ENCODE data around the gene LRFN2.

LRFN2 gene

GRCh38 chr6:40477246-40478126 lies 109.7 kb downstream of the LRFN2 start:
- no peak for DNase-seq (ENCODE audit: low spot score)

- no peak for DNase-seq (ENCODE audit: low spot score)
Observed at GRCh38 chr6:40476673-40477072, 110.5 kb downstream of the LRFN2 start.

GRCh38 chr6:40474937-40475336 lies 112.2 kb downstream of the LRFN2 start:
- DNase-seq (ENCODE audit: low spot score), result no peak

GRCh38 chr6:40473026-40473425 lies 114.1 kb downstream of the LRFN2 start:
- DNase-seq (ENCODE audit: low spot score), result no peak

GRCh38 chr6:40472353-40472752 lies 114.8 kb downstream of the LRFN2 start:
- DNase-seq (ENCODE audit: low spot score), result no peak

GRCh38 chr6:40471243-40471642 lies 115.9 kb downstream of the LRFN2 start:
- no peak for DNase-seq (ENCODE audit: low spot score)

GRCh38 chr6:40469323-40469722 lies 117.8 kb downstream of the LRFN2 start:
- DNase-seq (ENCODE audit: low spot score), result no peak

GRCh38 chr6:40466986-40467539 lies 120.1 kb downstream of the LRFN2 start:
- no peak for DNase-seq (ENCODE audit: low spot score)

GRCh38 chr6:40461643-40462042 lies 125.5 kb downstream of the LRFN2 start:
- no peak for DNase-seq (ENCODE audit: low spot score)

GRCh38 chr6:40460380-40460779 lies 126.8 kb downstream of the LRFN2 start:
- no peak for DNase-seq (ENCODE audit: low spot score)

- no peak for DNase-seq (ENCODE audit: low spot score)
Observed at GRCh38 chr6:40457261-40457660, 129.9 kb downstream of the LRFN2 start.

GRCh38 chr6:40456390-40457013 lies 130.7 kb downstream of the LRFN2 start:
- DNase-seq (ENCODE audit: low spot score), result no peak

- no peak for DNase-seq (ENCODE audit: low spot score)
Observed at GRCh38 chr6:40455686-40456389, 131.3 kb downstream of the LRFN2 start.

GRCh38 chr6:40450483-40450882 lies 136.7 kb downstream of the LRFN2 start:
- DNase-seq (ENCODE audit: low spot score), result no peak

- no peak for DNase-seq (ENCODE audit: low spot score)
Observed at GRCh38 chr6:40444811-40445210, 142.4 kb downstream of the LRFN2 start.

GRCh38 chr6:40444312-40444711 lies 142.9 kb downstream of the LRFN2 start:
- no peak for DNase-seq (ENCODE audit: low spot score)

- DNase-seq (ENCODE audit: low spot score), result no peak
Observed at GRCh38 chr6:40443842-40444241, 143.3 kb downstream of the LRFN2 start.

GRCh38 chr6:40442591-40442990 lies 144.6 kb downstream of the LRFN2 start:
- no peak for DNase-seq (ENCODE audit: low spot score)

- DNase-seq (ENCODE audit: low spot score), result no peak
Observed at GRCh38 chr6:40441150-40441549, 146.0 kb downstream of the LRFN2 start.

GRCh38 chr6:40440053-40440452 lies 147.1 kb downstream of the LRFN2 start:
- no peak for DNase-seq (ENCODE audit: low spot score)

GRCh38 chr6:40439026-40439800 lies 148.0 kb downstream of the LRFN2 start:
- no peak for DNase-seq (ENCODE audit: low spot score)

All from left forelimb (tissue), 1 donor.